Renal pelvis (tissue), 4 donors: ENCODE measurements around the gene TRAM2. TPM values are rescaled to one million over a fixed set of nuclear protein-coding genes. Genes with fewer than 3 reads are reported as not detected.
A peak's percentile ranks its signal among the peaks of the same experiment; 100 is the strongest.
"Not testable (repeated sequence)": the region's sequence is repeated elsewhere in the genome, so short reads cannot be mapped to it uniquely, and the experiment has no call there.

Experiments used
- DNase-seq: peaks from one replicate; pipeline ENCODE4 v3.0.0-alpha.2; 2013
- polyA plus RNA-seq, 3 donors: library from polyadenylated mRNA; unstranded; fragments of 120-200 nt; gene quantifications; one replicate each; pipeline ENCODE4 v1.2.1, GENCODE V29; 2013; ENCODE audit not compliant: insufficient read length in 3 of 3

The TRAM2 gene
- polyA plus RNA-seq, 3 donors = 45.3 to 57.1 (median 50.9) TPM

DNA sequence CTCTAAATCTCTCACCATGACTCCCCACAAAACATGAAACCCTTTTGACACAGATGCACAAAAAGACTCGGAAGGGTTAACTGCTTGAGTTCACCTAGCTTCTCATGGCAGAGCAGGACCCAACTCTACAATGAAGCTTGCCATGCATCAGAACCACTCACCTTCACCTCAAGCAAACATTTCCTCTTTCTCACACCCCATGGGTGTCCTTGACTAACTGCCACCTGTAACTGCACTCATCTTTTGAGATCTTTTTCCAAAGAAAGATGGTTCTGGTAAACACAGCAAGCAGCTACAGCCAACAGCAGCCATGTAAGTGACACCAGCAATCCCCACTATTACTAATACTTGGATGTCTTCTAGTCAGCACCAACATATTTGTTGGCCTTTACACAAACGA, 80.2 kb downstream of the TRAM2 start:
- DNase-seq = no peak

DNA sequence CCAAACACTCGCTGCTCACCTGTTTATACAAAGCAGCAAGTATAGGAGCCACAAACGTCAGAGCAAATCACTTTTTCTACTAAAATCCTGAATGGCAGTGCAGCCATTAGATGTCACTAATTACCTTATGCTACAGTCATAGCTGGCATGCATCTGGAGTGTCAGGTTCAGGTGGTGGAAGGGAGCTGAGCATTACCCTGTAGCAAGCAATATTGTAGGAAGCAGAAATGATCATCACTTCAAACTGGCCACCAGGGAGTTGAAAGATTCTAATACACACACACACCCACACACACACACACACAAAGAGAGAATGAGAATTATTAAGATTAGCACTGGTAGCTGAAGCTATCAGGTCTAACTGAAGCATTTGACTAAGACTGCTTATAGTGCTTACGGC, 80.9 kb downstream of the TRAM2 start:
- no peak for DNase-seq

- DNase-seq = no peak
These were observed 82.4 kb downstream of the TRAM2 start for GRCh38 chr6:52494298-52495072.

DNA sequence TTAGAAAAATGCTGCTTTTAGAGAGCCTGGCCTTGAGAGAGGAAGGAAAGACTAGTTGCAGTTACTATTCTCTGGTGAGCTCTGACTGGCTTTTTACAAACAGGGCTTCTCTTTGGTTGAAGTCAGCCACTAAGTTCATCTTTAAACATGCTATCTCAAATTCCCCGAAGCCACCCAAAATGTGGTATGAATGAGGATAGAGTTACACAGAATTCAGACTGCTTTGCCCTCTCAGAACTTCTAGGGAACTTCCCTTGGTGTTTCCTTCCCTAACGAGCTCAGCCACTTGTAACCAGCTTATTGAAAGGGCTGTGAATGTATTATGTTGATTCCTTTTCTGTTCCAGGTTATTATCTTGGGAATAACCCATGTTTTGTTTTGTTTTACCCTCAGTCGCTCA, 83.2 kb downstream of the TRAM2 start:
- DNase-seq = no peak

DNA sequence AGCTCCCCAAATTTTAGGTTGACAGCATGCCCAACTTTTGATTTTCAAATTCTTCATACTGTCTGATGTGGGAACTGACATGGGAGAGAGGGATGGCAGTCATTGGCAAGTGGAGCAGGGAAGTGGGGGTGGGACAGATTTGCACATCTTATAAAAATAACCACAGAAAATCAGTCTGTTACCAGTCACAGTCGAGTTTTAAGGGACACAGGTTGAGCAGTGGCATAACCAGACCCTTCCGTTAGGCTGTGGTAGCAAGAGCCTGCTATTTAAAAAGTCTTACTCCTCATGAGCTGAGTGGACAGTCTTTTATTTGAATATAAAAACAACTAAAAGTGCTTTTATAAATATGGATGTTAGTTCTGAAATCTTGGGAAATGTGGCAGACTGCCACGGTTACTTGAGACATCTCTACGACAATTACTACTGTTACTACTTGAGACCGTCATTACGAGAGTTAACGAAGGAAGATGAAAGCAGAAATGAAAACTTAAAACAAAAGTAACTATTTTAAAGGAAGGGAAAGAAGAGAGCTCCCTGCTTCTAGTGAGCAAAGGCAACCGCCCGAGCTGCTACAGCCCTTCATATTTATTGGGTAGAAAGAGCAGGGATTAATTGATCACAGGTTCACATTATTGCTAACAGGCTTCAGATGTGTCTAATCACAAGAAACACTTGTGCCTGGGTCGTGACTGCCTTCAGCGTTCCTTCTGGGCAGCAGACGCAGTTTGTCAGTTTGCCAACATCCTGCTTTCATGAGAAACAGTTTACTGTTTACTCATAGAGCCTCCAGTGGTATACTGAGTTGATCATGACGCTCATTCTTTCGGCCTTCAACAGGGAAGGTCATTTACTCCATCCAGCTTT, 85.4 kb downstream of the TRAM2 start:
- DNase-seq = no peak

DNA sequence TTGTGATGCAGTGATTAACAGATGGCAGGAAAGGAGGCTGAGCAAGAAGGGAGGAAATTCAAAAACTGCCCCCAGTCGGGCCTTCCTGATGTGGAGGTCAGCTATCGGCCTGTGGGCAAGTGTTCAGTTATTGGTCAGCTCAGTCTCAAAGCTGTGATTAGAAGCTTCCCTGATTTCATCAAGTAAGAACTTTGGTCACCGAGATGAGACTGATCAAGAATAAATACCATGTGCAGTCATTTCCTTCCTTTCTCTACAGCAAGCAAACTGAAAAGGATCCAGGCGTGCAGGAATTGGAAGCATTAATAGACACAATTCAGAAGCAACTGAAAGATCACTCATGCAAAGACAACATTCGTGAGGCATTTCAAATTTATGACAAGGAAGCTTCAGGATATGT, 87.0 kb downstream of the TRAM2 start:
- no peak for DNase-seq

GRCh38 chr6:52483671-52484003, 93.2 kb downstream of the TRAM2 start:
- DNase-seq = no peak

- no peak for DNase-seq
These were observed 93.8 kb downstream of the TRAM2 start for GRCh38 chr6:52482903-52483670.

DNA sequence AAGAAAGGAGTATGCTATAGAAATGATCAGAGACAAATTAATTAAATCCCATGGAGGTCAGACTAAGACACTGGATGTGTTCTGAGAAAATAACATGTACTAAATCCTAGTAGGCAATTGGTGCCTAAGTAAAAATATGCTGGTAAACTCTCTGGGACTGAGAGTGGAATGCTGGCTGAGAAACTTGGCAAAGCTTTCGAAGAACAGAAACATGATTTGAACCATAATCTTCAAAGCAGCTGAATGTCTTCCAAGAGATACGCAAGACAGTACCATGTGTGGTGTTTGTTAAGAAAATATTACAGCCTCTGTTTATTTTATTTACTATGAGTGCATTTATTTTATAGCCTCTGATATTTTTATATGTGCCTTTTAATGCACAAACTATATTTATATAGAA, 101.6 kb downstream of the TRAM2 start:
- peak; percentile 12 for DNase-seq

- DNase-seq = no peak
These were observed 102.7 kb downstream of the TRAM2 start for GRCh38 chr6:52474173-52474572.

- not testable (repeated sequence) for DNase-seq
These were observed 115.7 kb downstream of the TRAM2 start for GRCh38 chr6:52461194-52461593.

- DNase-seq = no peak
These were observed 119.8 kb downstream of the TRAM2 start for GRCh38 chr6:52457096-52457495.

DNA sequence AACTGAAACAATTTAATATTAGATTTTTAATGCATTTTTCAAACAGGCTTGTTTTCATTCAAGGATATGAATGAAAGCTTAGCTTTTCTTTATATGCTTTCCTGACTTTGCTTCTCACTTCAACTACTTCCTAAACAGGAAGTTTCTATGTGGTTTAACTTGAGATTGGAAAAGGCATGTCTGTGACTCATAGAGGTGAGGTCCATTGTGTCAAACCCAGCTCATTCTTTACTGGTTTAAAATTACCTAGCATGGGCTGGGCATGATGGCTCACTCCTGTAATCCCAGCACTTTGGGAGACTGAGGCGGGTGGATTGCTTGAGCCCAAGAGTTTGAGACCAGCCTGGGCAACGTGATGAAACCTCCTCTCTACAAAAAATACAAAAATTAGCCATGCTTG, 122.3 kb downstream of the TRAM2 start:
- DNase-seq = no peak

Other genes starting within 250 kb of the TRAM2 start
- gene PAQR8, start 214.9 kb downstream of the TRAM2 start, polyA plus RNA-seq = 10 to 100 TPM; 19.8 to 25.5 (median 25.4) TPM
- gene EFHC1, start 156.7 kb downstream of the TRAM2 start, polyA plus RNA-seq = 10 to 100 TPM; 54.4 to 75.7 (median 63.6) TPM
- gene TMEM14A, start 94.1 kb upstream of the TRAM2 start, polyA plus RNA-seq = 10 to 100 TPM; 40.4 to 43.3 (median 42.3) TPM
- under 1 TPM; 0.27 to 0.36 (median 0.34) TPM for gene GSTA2, start 186.4 kb upstream of the TRAM2 start, polyA plus RNA-seq
- 1 to 10 TPM; 1.2 to 1.3 (median 1.2) TPM for gene GSTA1, start 226.8 kb upstream of the TRAM2 start, polyA plus RNA-seq